ENCODE results near the gene RASL10B.

GRCh38 chr17:35768797-35769196, 37.4 kb downstream of the RASL10B start:
- TF ChIP-seq CTCF (IDR thresholded peaks at IDR 0.05; ENCODE audit: low read depth, low read length): no peak
- TF ChIP-seq EZH2phosphoT487 (IDR thresholded peaks at IDR 0.05; ENCODE audit: low read depth): no peak

Data from OCI-LY3 (cell line).